GM23338 (cell line): ENCODE measurements around the gene SPATS2. TPM values are rescaled to one million over a fixed set of nuclear protein-coding genes. Genes with fewer than 3 reads are reported as not detected.

Experiments
- ATAC-seq: fragments of 200-7000 bp; cut with Tn5 transposase; 3 replicates; pipeline ENCODE4 v1.9.1; 2020
- DNase-seq: peaks from one replicate; pipeline ENCODE4 v3.0.0-alpha.2; 2015; ENCODE audit warnings: low spot score
- H2AFZ ChIP-seq: fragments of 200-600 bp; sonication (generic); 2 replicates; pipeline ENCODE4 v1.8.0; 2016; ENCODE audit warnings: antibody characterized with exemption, mild to moderate bottlenecking, moderate library complexity
- H3F3A ChIP-seq: fragments of 200-600 bp; sonication (generic); replicated peaks from 2 replicates; pipeline ENCODE4 v1.8.0; 2017; ENCODE audit warnings: antibody characterized with exemption, mixed run types, low read depth
- H3K27ac ChIP-seq: fragments of 200-600 bp; sonication (generic); 2 replicates; pipeline ENCODE4 v1.6.1; 2016; ENCODE audit warnings: low read depth
- H3K27me3 ChIP-seq: fragments of 200-600 bp; sonication (generic); 2 replicates; pipeline ENCODE4 v1.8.0; 2016; ENCODE audit warnings: mild to moderate bottlenecking, mixed run types, moderate library complexity; ENCODE audit not compliant: insufficient read depth
- H3K36me3 ChIP-seq: fragments of 200-600 bp; sonication (generic); 2 replicates; pipeline ENCODE4 v1.8.0; 2016; ENCODE audit warnings: mild to moderate bottlenecking; ENCODE audit not compliant: insufficient read depth
- H3K4me1 ChIP-seq: fragments of 200-600 bp; sonication (generic); 2 replicates; pipeline ENCODE4 v1.8.0; 2016; ENCODE audit warnings: mild to moderate bottlenecking, moderate library complexity; ENCODE audit not compliant: insufficient read depth
- H3K4me2 ChIP-seq: fragments of 200-600 bp; sonication (generic); 2 replicates; pipeline ENCODE4 v1.7.1; 2017; ENCODE audit warnings: mixed run types
- H3K4me3 ChIP-seq: fragments of 200-600 bp; sonication (generic); 2 replicates; pipeline ENCODE4 v1.6.1; 2016; ENCODE audit warnings: mixed run types
- H3K79me2 ChIP-seq: fragments of 200-600 bp; sonication (generic); replicated peaks from 2 replicates; pipeline ENCODE4 v1.8.0; 2017; ENCODE audit warnings: mild to moderate bottlenecking; ENCODE audit not compliant: insufficient read depth
- H3K9me2 ChIP-seq: fragments of 200-600 bp; sonication (generic); 2 replicates; pipeline ENCODE4 v1.8.0; 2017; ENCODE audit not compliant: insufficient read depth
- H4K20me1 ChIP-seq: fragments of 200-600 bp; sonication (generic); replicated peaks from 2 replicates; pipeline ENCODE4 v1.8.0; 2017; ENCODE audit warnings: mild to moderate bottlenecking; ENCODE audit not compliant: insufficient read depth
- H3K27ac Mint-ChIP-seq: 2 replicates; pipeline ENCODE4 v1.8.0; 2020; ENCODE audit warnings: inconsistent platforms, mild to moderate bottlenecking, moderate library complexity, mixed read lengths
- H3K27me3 Mint-ChIP-seq: 3 replicates; pipeline ENCODE4 v1.8.0; 2022; ENCODE audit warnings: low read depth, mild to moderate bottlenecking, moderate library complexity, mixed read lengths, inconsistent platforms; ENCODE audit not compliant: insufficient read depth, poor library complexity
- H3K36me3 Mint-ChIP-seq: 3 replicates; pipeline ENCODE4 v1.8.0; 2021; ENCODE audit warnings: low read depth, mild to moderate bottlenecking, inconsistent platforms, moderate library complexity, mixed read lengths
- H3K4me1 Mint-ChIP-seq: 3 replicates; pipeline ENCODE4 v1.8.0; 2020; ENCODE audit warnings: mild to moderate bottlenecking, inconsistent platforms, mixed read lengths
- H3K4me3 Mint-ChIP-seq: 3 replicates; pipeline ENCODE4 v1.8.0; 2021; ENCODE audit warnings: moderate library complexity, mild to moderate bottlenecking, inconsistent platforms, mixed read lengths
- H3K9me3 Mint-ChIP-seq: 3 replicates; pipeline ENCODE4 v1.8.0; 2020; ENCODE audit warnings: moderate library complexity, mild to moderate bottlenecking, inconsistent platforms, mixed read lengths
- CTCF ChIP-seq, 2 experiments: fragments of 200-600 bp in 1 of 2; sonication (generic) in 1 of 2; conservative IDR thresholded peaks; 2 replicates each; pipeline versions ENCODE4 v1.5.1 to v1.6.1; 2016 to 2017; ENCODE audit warnings: antibody characterized with exemption in 2 of 2, low read depth in 2 of 2, mild to moderate bottlenecking in 2 of 2, moderate library complexity in 1 of 2
- ETS1 ChIP-seq: IDR thresholded peaks from 2 replicates; pipeline ENCODE4 v1.6.1; 2016; ENCODE audit warnings: antibody characterized with exemption
- EZH2 ChIP-seq: fragments of 200-600 bp; sonication (generic); IDR thresholded peaks from one replicate; pipeline ENCODE4 v1.8.0; 2017; ENCODE audit warnings: antibody characterized with exemption, mild to moderate bottlenecking, low read depth; ENCODE audit not compliant: unreplicated experiment
- JUNB ChIP-seq: IDR thresholded peaks from one replicate; pipeline ENCODE4 v1.6.1; 2016; ENCODE audit warnings: antibody characterized with exemption; ENCODE audit not compliant: unreplicated experiment
- NANOG ChIP-seq: IDR thresholded peaks from 2 replicates; pipeline ENCODE4 v1.6.1; 2016; ENCODE audit warnings: antibody characterized with exemption, borderline replicate concordance
- POLR2AphosphoS5 ChIP-seq: IDR thresholded peaks from 2 replicates; pipeline ENCODE4 v1.6.1; 2016; ENCODE audit warnings: antibody characterized with exemption, low read depth
- REST ChIP-seq: IDR thresholded peaks from one replicate; pipeline ENCODE4 v1.6.1; 2018; ENCODE audit warnings: antibody characterized with exemption; ENCODE audit not compliant: unreplicated experiment
- ZNF114 ChIP-seq: fragments of 250-450 bp; sonication (Bioruptor Pico); IDR thresholded peaks from 2 replicates; pipeline ENCODE4 v1.5.0; 2020; ENCODE audit warnings: mild to moderate bottlenecking, moderate library complexity
- ZNF331 ChIP-seq: fragments of 250-450 bp; sonication (Bioruptor Pico); IDR thresholded peaks from 2 replicates; pipeline ENCODE4 v1.5.0; 2020; ENCODE audit warnings: low read depth, mild to moderate bottlenecking, moderate library complexity
- ZNF462 ChIP-seq: fragments of 250-450 bp; sonication (Bioruptor Pico); IDR thresholded peaks from 2 replicates; pipeline ENCODE4 v1.5.0; 2020; ENCODE audit warnings: mild to moderate bottlenecking, moderate library complexity
- polyA plus RNA-seq: library from polyadenylated mRNA; unstranded; fragments of >200 nt; fragmentation: Nextera tagmentation; extraction: Ambion mirVana; gene quantifications from 2 replicates; pipeline ENCODE4 v1.2.1, GENCODE V29; 2016
- total RNA-seq: library from RNA; depleted of rRNA; stranded (reverse); fragments of >200 nt; shearing (Covaris generic); gene quantifications from 2 replicates; pipeline ENCODE4 v1.2.3, GENCODE V29; 2014

SPATS2 gene
- total and polyA plus RNA-seq, 2 experiments from 2014 or later = 20.6 to 61.0 TPM

- TF ChIP-seq ZNF114 (CRISPR knock-in tag) = no peak
- TF ChIP-seq CTCF (conservative IDR thresholded peaks at IDR 0.05; ENCODE audit: low read depth in 2 of 2) = no peak
- no peak for TF ChIP-seq POLR2AphosphoS5
- no peak for TF ChIP-seq ZNF331
These were observed 71.8 kb downstream of the SPATS2 start (continued) for GRCh38 chr12:49439042-49439441.

GRCh38 chr12:49440035-49440434 lies 72.8 kb downstream of the SPATS2 start:
- Histone ChIP-seq H3K27me3 (no peaks in the 10 kb centered on the region), H3K27ac (no peak overlapping the region), H3K9me2 (no peaks in the 10 kb centered on the region), H3K36me3 (no peaks in the 10 kb centered on the region), H3K4me3 (no peak overlapping the region), H3K4me2 (no peak overlapping the region), H3K79me2 (peaks cover 4% of the 10 kb centered on the region; the same call in 1 of the 2 replicates), H2AFZ (no peak overlapping the region), H4K20me1 (no peaks in the 10 kb centered on the region), H3F3A (no peaks in the 10 kb centered on the region), H3K4me1 (no peaks in the 10 kb centered on the region)
- Mint-ChIP-seq H3K36me3 (peaks cover 10% of the 10 kb centered on the region; the same call in 1 of the 3 replicates), H3K27me3 (peaks cover 4% of the 10 kb centered on the region), H3K27ac (no peak overlapping the region), H3K9me3 (peaks cover 9% of the 10 kb centered on the region; the same call in 2 of the 3 replicates), H3K4me1 (peaks cover 2% of the 10 kb centered on the region; the same call in 1 of the 3 replicates), H3K4me3 (no peak overlapping the region)
- no peak for ATAC-seq
- no peak for DNase-seq
- TF ChIP-seq CTCF (conservative IDR thresholded peaks at IDR 0.05; ENCODE audit: low read depth in 2 of 2) (no peak), ZNF331 (no peak), JUNB (no peak), ETS1 (no peak), NANOG (no peak), POLR2AphosphoS5 (no peak), EZH2 (no peak), REST (no peak), ZNF462 (CRISPR knock-in tag) (no peak), ZNF114 (CRISPR knock-in tag) (no peak)
